Glomerular endothelial cell (primary cell): ENCODE data around the gene VPS37B. TPM values are rescaled to one million over a fixed set of nuclear protein-coding genes. Genes with fewer than 3 reads are reported as not detected.
"Not testable (repeated sequence)": the region's sequence is repeated elsewhere in the genome, so short reads cannot be mapped to it uniquely, and the experiment has no call there.

Source experiments
- DNase-seq: peaks from one replicate; pipeline ENCODE4 v3.0.0-alpha.2; 2011; ENCODE audit warnings: low read depth, low spot score; ENCODE audit errors: extremely low read depth
- total RNA-seq: library from RNA; depleted of rRNA; stranded (reverse); fragments of >200 nt; gene quantifications from 2 replicates; pipeline ENCODE4 v1.2.3, GENCODE V29; 2015

VPS37B gene
- total RNA-seq, 1 donor from 2014 or later = 66.9 TPM

DNA sequence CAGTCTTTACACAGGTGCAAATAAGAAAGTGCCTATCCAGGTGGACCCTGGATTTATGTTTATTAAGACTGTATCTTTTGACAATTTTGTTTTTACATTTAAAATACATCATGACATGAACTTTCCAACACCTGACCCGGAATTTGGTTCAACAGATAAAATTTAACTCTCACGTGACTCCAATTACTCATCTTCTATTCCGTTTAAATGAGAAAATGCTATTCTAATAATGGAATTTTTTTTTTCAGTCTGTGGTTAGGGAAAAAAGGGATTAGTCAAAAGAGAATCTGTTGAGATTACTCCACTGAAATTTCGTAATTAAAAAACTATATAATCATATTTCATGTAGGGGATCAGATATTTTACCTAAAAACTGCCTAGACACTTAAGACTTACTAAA, 11.1 kb downstream of the VPS37B start:
- DNase-seq = no peak

GRCh38 chr12:122884091-122884826, 11.7 kb downstream of the VPS37B start:
- no peak for DNase-seq

DNA sequence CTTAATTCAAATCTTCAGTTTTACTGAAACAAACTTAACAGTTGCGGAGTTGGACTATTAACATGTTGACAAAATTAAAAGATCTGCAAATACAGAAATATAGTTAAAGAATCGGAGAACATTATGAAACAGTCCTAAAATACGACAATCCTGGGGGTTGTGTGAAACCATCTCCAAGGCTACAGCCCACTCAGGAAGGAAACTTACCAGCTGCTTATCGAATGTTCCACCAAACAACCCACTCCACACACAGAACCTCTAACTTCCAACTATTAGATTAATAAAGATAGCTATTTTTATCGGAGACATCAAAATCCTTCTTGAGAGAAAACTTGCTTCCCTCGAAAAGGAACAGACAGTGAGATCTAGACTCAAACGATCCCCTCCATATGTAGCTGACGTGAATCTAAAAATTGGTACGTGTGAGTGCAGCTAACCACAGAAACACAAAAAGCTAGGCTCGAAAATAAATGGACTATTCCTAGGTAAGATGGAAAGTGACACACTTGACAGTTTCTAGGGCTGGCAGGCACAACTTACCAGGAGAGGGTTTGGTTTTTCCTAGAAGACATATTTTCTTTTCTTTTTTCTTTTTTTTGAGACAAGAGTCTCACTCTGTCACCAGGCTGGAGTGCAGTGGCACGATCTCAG, 12.9 kb downstream of the VPS37B start:
- no peak for DNase-seq

- no peak for DNase-seq
Observed at GRCh38 chr12:122880668-122881067, 15.3 kb downstream of the VPS37B start.

DNA sequence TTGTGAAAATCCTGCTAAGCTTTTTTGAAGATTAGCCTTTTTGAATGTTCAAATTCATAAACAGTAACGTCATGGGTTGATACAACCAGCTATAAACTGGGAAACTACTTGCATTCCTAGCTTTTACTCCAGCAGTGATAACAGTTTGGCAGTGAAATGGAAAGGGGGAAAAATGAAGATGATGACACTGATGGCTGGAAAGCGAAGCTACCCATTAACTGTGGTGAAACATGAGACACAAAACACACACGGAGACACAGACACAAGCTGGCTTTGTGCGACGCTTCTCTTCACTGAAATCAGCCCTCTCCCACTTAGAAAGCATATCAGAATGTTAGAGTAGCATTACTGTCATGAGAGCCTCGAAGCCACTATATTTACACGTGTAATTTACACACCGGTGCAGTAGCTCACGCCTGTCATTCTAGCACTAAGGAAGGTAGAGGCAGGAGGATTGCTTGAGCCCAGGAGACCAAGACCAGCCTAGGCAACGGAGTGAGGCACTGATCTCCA, 15.7 kb downstream of the VPS37B start:
- no peak for DNase-seq

GRCh38 chr12:122878780-122879612, 16.9 kb downstream of the VPS37B start:
- no peak for DNase-seq

- DNase-seq = no peak
Observed at GRCh38 chr12:122876731-122877130, 19.2 kb downstream of the VPS37B start.

DNA sequence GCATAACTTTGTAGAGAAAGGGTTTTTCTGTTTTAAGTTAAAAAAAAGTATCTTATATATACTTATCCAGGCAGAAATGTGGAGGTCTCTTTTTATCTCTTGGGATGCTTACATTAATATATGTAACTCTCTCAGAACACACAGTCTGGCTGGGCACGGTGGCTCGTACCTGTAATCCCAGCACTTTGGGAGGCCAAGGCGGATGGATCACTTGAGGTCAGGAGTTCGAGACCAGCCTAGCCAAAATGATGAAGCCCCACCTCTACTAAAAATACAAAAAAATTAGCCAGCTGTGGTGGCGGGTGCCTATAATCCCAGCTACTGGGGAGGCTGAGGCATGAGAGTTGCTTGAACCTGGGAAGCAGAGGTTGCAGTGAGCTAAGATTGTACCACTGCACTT, 19.6 kb downstream of the VPS37B start:
- DNase-seq = not testable (repeated sequence)

- DNase-seq = no peak
Observed at GRCh38 chr12:122875590-122876220, 20.2 kb downstream of the VPS37B start.

DNA sequence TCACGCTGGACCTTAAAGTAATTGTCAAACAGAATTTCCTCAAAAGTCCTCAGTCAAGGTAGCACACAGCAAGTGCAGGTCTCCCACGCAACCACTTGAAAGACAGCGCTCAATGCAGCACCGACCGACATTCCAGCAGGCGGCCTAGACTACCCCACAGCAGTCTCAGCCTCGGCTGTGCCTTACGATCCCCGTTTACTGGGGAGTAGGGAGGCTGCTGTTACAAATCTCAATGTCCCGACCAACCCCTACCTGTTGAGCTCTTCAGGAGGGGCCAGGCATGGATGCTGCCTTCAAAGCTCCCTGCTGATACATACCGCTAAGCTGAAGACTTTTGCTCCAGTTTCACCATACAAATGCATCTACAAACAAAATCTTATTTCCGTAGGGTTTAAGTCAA, 21.8 kb downstream of the VPS37B start:
- DNase-seq = no peak

- DNase-seq = no peak
Observed at GRCh38 chr12:122873540-122873939, 22.4 kb downstream of the VPS37B start.

DNA sequence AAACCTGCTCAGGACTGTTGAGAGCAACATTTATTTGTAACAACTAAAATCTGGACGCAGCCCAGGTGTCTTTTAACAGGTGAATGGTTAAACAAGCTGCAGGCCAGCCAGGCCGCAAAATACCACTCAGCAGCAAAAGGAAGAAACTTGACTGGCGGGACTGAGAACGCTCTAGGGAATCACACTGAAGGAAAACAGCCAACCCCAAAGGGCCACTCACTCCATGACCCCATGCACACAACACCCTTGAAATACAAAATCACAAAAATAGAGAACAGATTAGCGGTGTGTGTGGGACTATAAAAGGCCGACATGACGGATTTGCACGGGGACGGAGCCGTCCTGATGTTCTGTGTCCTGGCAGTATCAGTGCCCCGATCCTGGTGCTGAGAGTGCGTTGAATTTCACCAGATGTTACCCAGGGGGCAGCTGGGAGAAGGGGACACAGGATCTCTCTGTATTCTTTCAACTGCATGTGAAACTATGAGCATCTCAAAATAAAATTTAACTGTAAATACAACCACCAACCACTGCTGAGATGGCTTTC, 23.0 kb downstream of the VPS37B start:
- DNase-seq = no peak

- no peak for DNase-seq
Observed at GRCh38 chr12:122871851-122872780, 23.8 kb downstream of the VPS37B start.

GRCh38 chr12:122870867-122871664, 24.9 kb downstream of the VPS37B start:
- DNase-seq = no peak

- DNase-seq = no peak
Observed at GRCh38 chr12:122870163-122870842, 25.6 kb downstream of the VPS37B start.

- DNase-seq = no peak
Observed at GRCh38 chr12:122869207-122869973, 26.5 kb downstream of the VPS37B start.

- no peak for DNase-seq
Observed at GRCh38 chr12:122868471-122869177, 27.3 kb downstream of the VPS37B start.
